ENCODE data around the gene KCTD13. TPM values are rescaled to one million over a fixed set of nuclear protein-coding genes. Genes with fewer than 3 reads are reported as not detected.

KCTD13 gene, protein sequence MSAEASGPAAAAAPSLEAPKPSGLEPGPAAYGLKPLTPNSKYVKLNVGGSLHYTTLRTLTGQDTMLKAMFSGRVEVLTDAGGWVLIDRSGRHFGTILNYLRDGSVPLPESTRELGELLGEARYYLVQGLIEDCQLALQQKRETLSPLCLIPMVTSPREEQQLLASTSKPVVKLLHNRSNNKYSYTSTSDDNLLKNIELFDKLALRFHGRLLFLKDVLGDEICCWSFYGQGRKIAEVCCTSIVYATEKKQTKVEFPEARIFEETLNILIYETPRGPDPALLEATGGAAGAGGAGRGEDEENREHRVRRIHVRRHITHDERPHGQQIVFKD
- total RNA-seq: 1 to 10 TPM; 3.7 to 8.6 (median 6.3) TPM

DNA sequence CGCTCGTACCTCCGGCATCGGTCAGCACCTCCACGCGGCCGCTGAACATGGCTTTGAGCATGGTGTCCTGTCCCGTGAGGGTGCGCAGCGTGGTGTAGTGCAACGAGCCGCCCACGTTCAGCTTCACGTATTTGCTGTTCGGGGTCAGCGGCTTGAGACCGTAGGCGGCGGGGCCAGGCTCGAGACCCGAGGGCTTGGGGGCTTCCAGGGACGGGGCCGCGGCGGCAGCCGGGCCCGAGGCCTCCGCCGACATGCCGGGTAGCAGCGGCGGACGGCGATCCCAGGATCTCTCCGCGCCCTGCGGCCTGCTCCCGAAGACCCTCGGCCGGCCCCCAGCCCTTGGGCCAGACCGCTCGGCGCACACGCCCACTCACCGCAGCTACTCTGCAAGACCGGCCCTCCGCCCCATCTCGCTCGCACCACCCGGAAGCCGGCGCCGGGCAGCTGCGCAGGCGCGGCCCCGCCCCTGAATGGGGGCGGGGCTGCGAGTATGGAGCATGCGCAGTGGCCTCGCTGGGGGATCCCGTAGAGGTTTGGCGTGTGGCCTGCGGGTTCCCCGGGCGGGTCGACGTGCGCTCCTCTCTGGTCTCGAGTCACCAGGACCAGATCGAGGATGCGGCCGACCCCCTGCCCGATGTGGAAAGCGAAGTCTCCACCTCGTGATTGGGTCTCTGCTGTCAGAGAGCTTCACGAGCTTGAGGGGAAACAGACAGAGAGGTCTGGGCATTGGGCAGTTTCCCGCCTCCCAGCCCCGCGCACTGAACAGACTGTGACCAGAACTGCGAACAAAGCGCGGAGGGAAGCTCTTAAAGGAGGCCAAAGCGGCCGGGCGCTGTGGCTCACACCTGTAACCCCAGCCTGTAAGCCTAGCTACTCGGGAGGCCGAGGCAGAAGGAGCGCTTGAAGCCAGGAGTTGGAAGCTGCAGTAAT, at the start of gene KCTD13:
TSS of gene KCTD13 (minus strand) at position 446 of the 930 bp plus-strand sequence. CDS start at position 253, 193 bp downstream.
- in situ Hi-C loops (cut with MboI; ENCODE audit: low sequenced_read_pairs in 4 of 4): loop anchor here in 1 of 4 donors (10.0 kb wide), 1 partner anchor 49 kb away; the partner anchor contains the start of gene TAOK2
- peak; percentile 63 to 73 for DNase-seq
- ATAC-seq: peak; percentile 94
- peak within 1 kb of the TSS; percentile 88 to 96 (median 89) for H3K27ac ChIP-seq
- intact Hi-C loops (cut with DNase I; ENCODE audit: low total_unique reads): loop anchor here (1.0 to 5.0 kb wide), 8 partner anchors 26 to 134 kb away; partner anchors contain the start of genes ASPHD1, C16orf92, CDIPT and HIRIP3
- H3K27me3 ChIP-seq: no peaks in the 10 kb centered on the region
- H3K9me3 ChIP-seq: no peaks in the 10 kb centered on the region
- H3K4me3 ChIP-seq: peak within 1 kb of the TSS; percentile 75 to 99 (median 97)
- H3K4me1 ChIP-seq: peaks cover 22 to 25% of the 10 kb centered on the region in 2 donors
- peak; percentile 71 to 75 for TF ChIP-seq POLR2A (IDR thresholded peaks at IDR 0.05)
- TF ChIP-seq, protein P1, sequence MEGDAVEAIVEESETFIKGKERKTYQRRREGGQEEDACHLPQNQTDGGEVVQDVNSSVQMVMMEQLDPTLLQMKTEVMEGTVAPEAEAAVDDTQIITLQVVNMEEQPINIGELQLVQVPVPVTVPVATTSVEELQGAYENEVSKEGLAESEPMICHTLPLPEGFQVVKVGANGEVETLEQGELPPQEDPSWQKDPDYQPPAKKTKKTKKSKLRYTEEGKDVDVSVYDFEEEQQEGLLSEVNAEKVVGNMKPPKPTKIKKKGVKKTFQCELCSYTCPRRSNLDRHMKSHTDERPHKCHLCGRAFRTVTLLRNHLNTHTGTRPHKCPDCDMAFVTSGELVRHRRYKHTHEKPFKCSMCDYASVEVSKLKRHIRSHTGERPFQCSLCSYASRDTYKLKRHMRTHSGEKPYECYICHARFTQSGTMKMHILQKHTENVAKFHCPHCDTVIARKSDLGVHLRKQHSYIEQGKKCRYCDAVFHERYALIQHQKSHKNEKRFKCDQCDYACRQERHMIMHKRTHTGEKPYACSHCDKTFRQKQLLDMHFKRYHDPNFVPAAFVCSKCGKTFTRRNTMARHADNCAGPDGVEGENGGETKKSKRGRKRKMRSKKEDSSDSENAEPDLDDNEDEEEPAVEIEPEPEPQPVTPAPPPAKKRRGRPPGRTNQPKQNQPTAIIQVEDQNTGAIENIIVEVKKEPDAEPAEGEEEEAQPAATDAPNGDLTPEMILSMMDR (IDR thresholded peaks at IDR 0.05 in 4 of 5, conservative IDR thresholded peaks at IDR 0.05 in 1 of 5): no peak
- H3K36me3 ChIP-seq: peaks cover 0 to 21% of the 10 kb centered on the region in 2 donors

DNA sequence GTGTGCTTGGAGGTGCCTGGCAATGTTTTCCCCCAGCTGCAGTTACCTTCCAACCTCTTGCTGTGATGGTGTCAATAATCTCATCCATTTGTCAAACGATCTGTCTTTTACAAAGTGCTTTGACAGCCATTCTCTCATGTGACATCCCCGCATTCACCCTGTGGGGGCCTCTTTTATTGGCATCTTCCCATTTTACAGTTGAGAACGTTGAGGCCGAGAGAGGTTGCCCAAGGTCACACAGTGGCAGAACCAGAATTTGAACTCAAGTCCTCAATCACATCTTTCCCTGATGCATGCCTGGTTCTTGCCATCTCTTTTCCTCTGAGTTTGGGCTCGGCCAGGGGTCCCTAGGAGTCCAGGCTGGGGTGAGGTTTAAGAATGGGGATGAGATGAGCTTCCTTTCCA, 49.1 kb upstream of the KCTD13 start:
- in situ Hi-C loops (cut with MboI; ENCODE audit: low sequenced_read_pairs in 4 of 4): loop anchor here in 1 of 4 donors (10.0 kb wide), 1 partner anchor 50 kb away; the partner anchor contains the start of gene KCTD13
- peaks cover 26 to 28% of the 10 kb centered on the region in 2 donors for H3K4me1 ChIP-seq
- no peak for DNase-seq

DNA sequence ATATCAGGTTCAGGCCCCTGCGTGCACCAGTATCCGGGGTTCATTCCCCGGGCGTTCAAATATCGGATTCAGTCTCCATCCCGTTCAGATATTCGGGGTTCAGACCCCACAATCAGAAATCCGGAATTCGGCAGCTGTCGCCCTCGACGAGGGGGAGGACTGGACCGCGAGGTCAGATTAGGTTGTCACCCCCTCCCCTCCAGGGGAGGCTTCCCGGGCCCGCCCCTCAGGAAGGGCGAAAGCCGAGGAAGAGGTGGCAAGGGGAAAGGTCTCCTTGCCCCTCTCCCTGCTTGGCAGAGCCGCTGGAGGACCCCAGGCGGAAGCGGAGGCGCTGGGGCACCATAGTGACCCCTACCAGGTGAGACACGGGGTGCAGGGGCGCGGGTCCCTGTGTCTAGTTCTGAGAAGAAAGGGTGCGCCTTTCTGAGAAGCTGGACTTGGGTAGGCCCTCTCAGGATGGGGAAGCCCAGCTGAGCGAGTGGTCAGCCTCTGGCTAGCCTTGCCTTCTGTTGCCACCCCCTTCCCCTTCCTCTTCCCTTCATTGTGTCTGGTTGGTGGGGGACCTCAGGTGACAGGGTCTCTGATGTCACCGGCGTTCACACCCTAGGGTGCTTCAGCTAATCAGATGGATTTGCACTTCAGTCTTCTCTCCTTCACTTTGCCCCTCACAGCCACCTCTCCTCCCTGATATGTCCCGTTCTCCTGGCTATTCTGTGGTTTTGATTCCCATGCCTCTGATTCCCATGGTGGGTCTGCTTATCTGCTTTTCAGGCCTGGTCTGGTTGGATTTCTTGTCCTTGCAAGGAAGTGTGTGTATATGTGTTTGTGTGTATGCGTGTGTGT, 48.5 kb upstream of the KCTD13 start:
- Histone ChIP-seq H3K4me3 (peak overlapping the region; percentile 90 to 99 (median 94)), H3K9me3 (no peaks in the 10 kb centered on the region), H3K4me1 (peaks cover 26 to 28% of the 10 kb centered on the region in 2 donors), H3K36me3 (peaks cover 0 to 19% of the 10 kb centered on the region in 2 donors), H3K27me3 (no peaks in the 10 kb centered on the region), H3K27ac (peak overlapping the region; percentile 94 to 100 (median 98))
- peak in 1 of 2 donors; percentile 24 for ATAC-seq
- in situ Hi-C loops (cut with MboI; ENCODE audit: low sequenced_read_pairs in 4 of 4) (loop anchor here in 1 of 4 donors (10.0 kb wide), 1 partner anchor 50 kb away; the partner anchor contains the start of gene KCTD13), intact Hi-C loops (cut with DNase I; ENCODE audit: low total_unique reads) (loop anchor here (5.0 kb wide), 1 partner anchor 162 kb away; the partner anchor contains the start of gene PRRT2)
- peak in 1 of 2 donors; percentile 57 for TF ChIP-seq POLR2A (IDR thresholded peaks at IDR 0.05)
- TF ChIP-seq, protein P1 (IDR thresholded peaks at IDR 0.05 in 4 of 5, conservative IDR thresholded peaks at IDR 0.05 in 1 of 5): no peak
- no peak for DNase-seq

More for the DNA sequence above, 49.1 kb upstream of the KCTD13 start:
- intact Hi-C loops (cut with DNase I; ENCODE audit: low total_unique reads): loop anchor here (5.0 kb wide), 1 partner anchor 163 kb away; the partner anchor contains the start of gene PRRT2
- Histone ChIP-seq H3K27me3 (no peaks in the 10 kb centered on the region), H3K27ac (peak overlapping the region; percentile 94 to 100 (median 98)), H3K36me3 (peaks cover 0 to 22% of the 10 kb centered on the region in 2 donors), H3K4me3 (peak overlapping the region; percentile 90 to 99 (median 94)), H3K9me3 (no peaks in the 10 kb centered on the region)
- TF ChIP-seq, protein P1 (IDR thresholded peaks at IDR 0.05 in 4 of 5, conservative IDR thresholded peaks at IDR 0.05 in 1 of 5): no peak
- TF ChIP-seq POLR2A (IDR thresholded peaks at IDR 0.05): no peak
- ATAC-seq: no peak

Data from gastrocnemius medialis (tissue), 4 donors.